ENCODE results near the gene NEDD1. TPM values are rescaled to one million over a fixed set of nuclear protein-coding genes. Genes with fewer than 3 reads are reported as not detected.

The NEDD1 gene
- total RNA-seq: 6.7 and 8.0 TPM in 2 replicates

GRCh38 chr12:96906849-96907670 is at the start of gene NEDD1:
Gene NEDD1 (plus strand): TSS chr12:96907257. CDS start chr12:96909760, 2,503 bp downstream.

